Body of pancreas (tissue), 4 donors: ENCODE data around the gene PARP3. TPM values are rescaled to one million over a fixed set of nuclear protein-coding genes. Genes with fewer than 3 reads are reported as not detected.
"Not testable (repeated sequence)": the region's sequence is repeated elsewhere in the genome, so short reads cannot be mapped to it uniquely, and the experiment has no call there.

Experiments used
- ATAC-seq: fragments of 150-250 bp; one replicate; pipeline ENCODE4 v1.9.1; 2016
- DNase-seq, 4 donors: peaks; one replicate each; pipeline ENCODE4 v3.0.0-alpha.2; 2019
- H3K27ac ChIP-seq, 4 donors: fragments of 200-600 bp; sonication (generic); 1 replicate in 3 of 4; 2 replicates in 1 of 4; pipeline versions ENCODE4 v1.5.1 to v1.6.1; 2016 to 2019; ENCODE audit warnings: mild to moderate bottlenecking in 1 of 4, mixed read lengths in 1 of 4, moderate library complexity in 1 of 4
- H3K27me3 ChIP-seq, 2 donors: fragments of 200-600 bp; sonication (generic); one replicate each; pipeline ENCODE4 v1.6.0; 2016; ENCODE audit warnings: mild to moderate bottlenecking in 1 of 2
- H3K36me3 ChIP-seq, 2 donors: fragments of 200-600 bp; sonication (generic); replicated peaks in 1 of 2; 2 replicates each; pipeline ENCODE4 v1.5.1; 2016; ENCODE audit warnings: low read depth in 2 of 2; ENCODE audit not compliant: insufficient read depth in 1 of 2
- H3K4me1 ChIP-seq: fragments of 200-600 bp; sonication (generic); one replicate; pipeline ENCODE4 v1.6.0; 2016
- H3K4me3 ChIP-seq, 2 donors: fragments of 200-600 bp; sonication (generic); 1 replicate in 1 of 2; 2 replicates in 1 of 2; pipeline ENCODE4 v1.5.1; 2016 to 2019
- H3K9me3 ChIP-seq, 3 donors: fragments of 200-600 bp; sonication (generic); 1 replicate in 2 of 3; 2 replicates in 1 of 3; pipeline ENCODE4 v1.5.1; 2016
- CTCF ChIP-seq, 7 experiments: fragments of 450-650 bp in 4 of 7; fragments of 200-600 bp in 3 of 7; sonication (generic) in 3 of 7; IDR thresholded peaks; one replicate each; pipeline ENCODE4 v1.5.1; 2016 to 2019; ENCODE audit warnings: antibody characterized with exemption in 7 of 7
- POLR2A ChIP-seq, 3 donors: fragments of 450-650 bp; IDR thresholded peaks; one replicate each; pipeline ENCODE4 v1.6.1; 2016; ENCODE audit warnings: antibody characterized with exemption in 3 of 3, mild to moderate bottlenecking in 2 of 3
- WGBS, 2 donors: methylation state at CpG; one replicate each; pipeline ENCODE4 v1.1.5; 2017; 5-methylcytosine and 5-hydroxymethylcytosine counted together
- intact Hi-C: fragments of 100-400 bp; cut with DNase I; formaldehyde crosslinking; loops from one replicate; pipeline ENCODE4 v1.15.1; 2023
- total RNA-seq, 2 donors: library from RNA; depleted of rRNA; stranded (reverse); fragments of >200 nt; gene quantifications; one replicate each; pipeline ENCODE4 v1.1.0, GENCODE V29; 2016

The PARP3 gene
- total RNA-seq, 2 donors from 2014 or later: 4.2 to 18.8 TPM

GRCh38 chr3:51897391-51897790 lies 44.8 kb upstream of the PARP3 start:
- no peak overlapping the region for H3K4me3 ChIP-seq
- H3K36me3 ChIP-seq: no peaks in the 10 kb centered on the region
- intact Hi-C loops: no loop called here
- no peaks in the 10 kb centered on the region for H3K4me1 ChIP-seq
- TF ChIP-seq POLR2A (IDR thresholded peaks at IDR 0.05): no peak
- TF ChIP-seq CTCF (IDR thresholded peaks at IDR 0.05): no peak
- no peaks in the 10 kb centered on the region for H3K9me3 ChIP-seq
- DNase-seq (no peak), ATAC-seq (no peak)
- 76 to 87% methylated on average over 15 of the region's 15 CpGs for WGBS, 2 donors
- no peak overlapping the region for H3K27ac ChIP-seq
- no peaks in the 10 kb centered on the region for H3K27me3 ChIP-seq

- H3K36me3 ChIP-seq, H3K27ac ChIP-seq, DNase-seq, intact Hi-C loops, H3K4me3 ChIP-seq, H3K9me3 ChIP-seq, ATAC-seq, H3K27me3 ChIP-seq, H3K4me1 ChIP-seq: not testable (repeated sequence)
- 43 to 50% methylated on average over 7 of the region's 7 CpGs for WGBS, 2 donors
Observed at GRCh38 chr3:51900043-51900442, 42.1 kb upstream of the PARP3 start.

- H3K36me3 ChIP-seq, H3K4me1 ChIP-seq, H3K27me3 ChIP-seq, ATAC-seq, H3K4me3 ChIP-seq, H3K9me3 ChIP-seq, H3K27ac ChIP-seq, DNase-seq, intact Hi-C loops: not testable (repeated sequence)
- 61 to 68% methylated on average over 7 of the region's 7 CpGs for WGBS, 2 donors
Observed at GRCh38 chr3:51902361-51902760, 39.8 kb upstream of the PARP3 start.

GRCh38 chr3:51904034-51904823 lies 37.9 kb upstream of the PARP3 start:
- WGBS, 2 donors: 82 to 90% methylated on average over 2 of the region's 2 CpGs

GRCh38 chr3:51908026-51908425 lies 34.1 kb upstream of the PARP3 start:
- Histone ChIP-seq H3K4me3 (no peak overlapping the region), H3K27ac (no peak overlapping the region), H3K27me3 (no peaks in the 10 kb centered on the region), H3K9me3 (no peaks in the 10 kb centered on the region), H3K4me1 (no peaks in the 10 kb centered on the region), H3K36me3 (no peaks in the 10 kb centered on the region)
- TF ChIP-seq CTCF (IDR thresholded peaks at IDR 0.05) (no peak), POLR2A (IDR thresholded peaks at IDR 0.05) (no peak)
- no peak for ATAC-seq
- no peak for DNase-seq
- intact Hi-C loops: no loop called here
- 61 to 68% methylated on average over 4 of the region's 4 CpGs for WGBS, 2 donors

More at GRCh38 chr3:51904034-51904823, 37.9 kb upstream of the PARP3 start:
- TF ChIP-seq POLR2A (IDR thresholded peaks at IDR 0.05): no peak
- TF ChIP-seq CTCF (IDR thresholded peaks at IDR 0.05): no peak
- H3K4me3 ChIP-seq: no peak overlapping the region
- no peaks in the 10 kb centered on the region for H3K9me3 ChIP-seq
- no peak for ATAC-seq
- no peaks in the 10 kb centered on the region for H3K27me3 ChIP-seq
- no peaks in the 10 kb centered on the region for H3K36me3 ChIP-seq
- no peak overlapping the region for H3K27ac ChIP-seq
- intact Hi-C loops: no loop called here
- no peaks in the 10 kb centered on the region for H3K4me1 ChIP-seq
- no peak for DNase-seq

- TF ChIP-seq CTCF (IDR thresholded peaks at IDR 0.05) (no peak), POLR2A (IDR thresholded peaks at IDR 0.05) (no peak)
- ATAC-seq (no peak), DNase-seq (no peak)
- intact Hi-C loops: no loop called here
- 52% methylated on average over 5 of the region's 5 CpGs for WGBS, 2 donors
- no peaks in the 10 kb centered on the region for H3K27me3 ChIP-seq
- no peaks in the 10 kb centered on the region for H3K36me3 ChIP-seq
- no peak overlapping the region for H3K4me3 ChIP-seq
- H3K27ac ChIP-seq: no peak overlapping the region
- no peaks in the 10 kb centered on the region for H3K4me1 ChIP-seq
- H3K9me3 ChIP-seq: no peaks in the 10 kb centered on the region
Observed at GRCh38 chr3:51916418-51916817, 25.7 kb upstream of the PARP3 start.
